A204.1 (cell line): ENCODE data around the gene INPP4A.

Experiments used
- FAIRE-seq: peaks from 2 replicates; lab custom pipeline; 2012; peaks lifted over from hg19 to GRCh38; lab: Jason Lieb, UNC

The INPP4A gene

DNA sequence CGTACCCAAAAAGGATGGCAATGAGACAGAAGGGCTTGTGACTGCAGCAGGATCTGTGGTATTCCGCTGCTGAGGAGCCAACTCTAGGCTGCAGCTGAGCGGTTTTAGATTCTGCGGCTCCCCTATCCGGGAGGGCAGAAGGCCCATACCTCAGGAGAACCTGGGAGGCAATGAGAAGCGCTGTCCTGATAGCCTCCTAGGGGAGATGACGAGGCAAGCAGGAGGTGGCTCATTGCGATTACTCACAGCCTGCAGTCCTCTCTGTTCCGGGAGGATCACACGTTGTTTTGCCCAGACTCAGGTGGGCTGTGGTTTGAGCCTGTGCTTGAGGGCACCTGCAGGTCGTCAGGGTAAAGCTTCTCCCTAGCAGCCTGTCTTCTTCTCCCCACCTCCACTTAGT lies 98.6 kb downstream of the INPP4A start:
- no peak for FAIRE-seq

DNA sequence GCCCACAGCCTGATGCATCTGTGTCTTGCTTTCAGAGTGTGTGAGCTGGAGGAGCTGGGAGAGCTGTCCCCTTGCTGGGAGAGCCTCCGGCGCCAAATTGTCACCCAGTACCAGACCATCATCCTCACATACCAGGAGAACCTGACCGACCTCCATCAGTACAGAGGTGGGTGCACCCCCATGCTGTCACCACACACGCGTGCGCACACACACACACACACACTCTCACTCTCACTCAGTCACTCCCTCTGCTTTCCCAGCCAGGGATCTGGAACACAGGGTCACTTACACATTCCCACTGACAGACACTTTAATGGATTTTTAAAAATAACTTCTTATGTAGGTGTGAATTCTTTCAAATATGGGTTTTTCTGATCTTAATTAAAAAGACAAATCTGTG lies 99.2 kb downstream of the INPP4A start:
- no peak for FAIRE-seq

DNA sequence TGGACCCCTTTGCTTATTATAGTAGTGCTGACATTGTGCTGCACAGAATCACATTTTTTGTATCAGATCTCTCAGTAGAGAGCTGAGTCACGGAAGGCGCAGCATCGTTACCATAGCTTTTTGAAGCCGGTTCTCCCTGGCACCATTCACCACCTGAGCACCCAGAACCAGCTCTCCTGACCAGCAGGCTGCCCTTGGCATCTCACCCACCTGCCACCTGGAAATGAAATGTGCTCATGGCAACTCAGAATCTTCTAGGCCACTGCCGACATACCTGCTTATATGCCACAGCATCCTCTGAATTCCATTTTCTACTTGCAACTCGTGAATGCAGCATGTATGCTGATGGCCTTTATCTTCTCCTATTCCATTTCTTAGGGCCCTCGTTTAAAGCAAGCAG lies 100.9 kb downstream of the INPP4A start:
- FAIRE-seq: no peak

DNA sequence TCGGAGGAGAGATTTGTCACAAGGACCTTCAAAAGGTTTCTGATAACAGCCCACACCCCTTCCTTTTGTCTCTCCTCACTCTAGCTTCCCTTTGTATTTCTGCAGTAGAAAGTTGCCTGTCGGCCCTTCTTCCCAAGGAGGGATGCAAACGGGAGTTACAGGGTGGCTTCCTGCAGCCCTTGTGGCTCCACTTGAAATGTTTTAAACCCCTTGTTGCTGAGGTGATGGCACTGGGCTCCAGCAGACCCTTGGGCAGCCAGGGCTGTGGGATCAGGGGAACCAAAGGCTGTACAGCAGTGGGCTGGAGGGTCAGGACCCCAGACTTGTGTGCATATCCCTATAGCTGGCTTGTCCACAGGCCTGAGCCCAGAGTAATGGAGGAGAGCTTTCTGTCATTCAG lies 101.5 kb downstream of the INPP4A start:
- no peak for FAIRE-seq

DNA sequence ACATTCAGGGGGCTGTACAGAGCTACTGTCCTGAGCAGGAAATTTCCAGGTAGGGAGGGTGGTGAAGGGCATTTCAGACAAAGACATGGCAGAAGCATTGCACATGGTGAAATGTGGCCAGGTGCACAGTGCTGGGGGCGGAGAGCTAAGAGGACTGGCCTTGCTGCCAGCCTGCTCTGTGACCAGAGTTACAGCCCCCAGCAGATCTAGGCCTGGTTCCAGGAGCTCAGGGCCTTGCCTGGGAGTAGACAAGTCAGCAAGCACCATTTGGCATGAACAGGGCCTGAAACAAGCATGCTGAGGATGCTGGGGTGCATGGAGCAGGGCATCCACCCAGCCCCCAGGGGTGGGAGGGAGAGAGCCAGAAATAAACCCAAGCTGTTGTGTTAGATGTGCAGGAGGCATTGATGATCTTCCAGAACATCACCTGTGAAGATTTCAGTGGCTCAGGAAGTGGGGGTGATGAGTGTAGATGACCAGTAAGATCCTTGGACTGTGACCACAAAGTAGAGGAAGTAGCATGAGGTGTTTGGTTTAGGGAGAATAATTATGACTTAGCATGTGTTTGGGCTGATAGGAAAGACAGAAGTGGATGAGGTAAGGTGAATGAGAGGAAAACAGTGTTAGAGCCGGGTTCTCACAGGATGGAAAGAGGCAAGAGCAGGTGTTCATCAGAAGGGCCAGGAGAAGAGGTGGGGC lies 102.6 kb downstream of the INPP4A start:
- no peak for FAIRE-seq

DNA sequence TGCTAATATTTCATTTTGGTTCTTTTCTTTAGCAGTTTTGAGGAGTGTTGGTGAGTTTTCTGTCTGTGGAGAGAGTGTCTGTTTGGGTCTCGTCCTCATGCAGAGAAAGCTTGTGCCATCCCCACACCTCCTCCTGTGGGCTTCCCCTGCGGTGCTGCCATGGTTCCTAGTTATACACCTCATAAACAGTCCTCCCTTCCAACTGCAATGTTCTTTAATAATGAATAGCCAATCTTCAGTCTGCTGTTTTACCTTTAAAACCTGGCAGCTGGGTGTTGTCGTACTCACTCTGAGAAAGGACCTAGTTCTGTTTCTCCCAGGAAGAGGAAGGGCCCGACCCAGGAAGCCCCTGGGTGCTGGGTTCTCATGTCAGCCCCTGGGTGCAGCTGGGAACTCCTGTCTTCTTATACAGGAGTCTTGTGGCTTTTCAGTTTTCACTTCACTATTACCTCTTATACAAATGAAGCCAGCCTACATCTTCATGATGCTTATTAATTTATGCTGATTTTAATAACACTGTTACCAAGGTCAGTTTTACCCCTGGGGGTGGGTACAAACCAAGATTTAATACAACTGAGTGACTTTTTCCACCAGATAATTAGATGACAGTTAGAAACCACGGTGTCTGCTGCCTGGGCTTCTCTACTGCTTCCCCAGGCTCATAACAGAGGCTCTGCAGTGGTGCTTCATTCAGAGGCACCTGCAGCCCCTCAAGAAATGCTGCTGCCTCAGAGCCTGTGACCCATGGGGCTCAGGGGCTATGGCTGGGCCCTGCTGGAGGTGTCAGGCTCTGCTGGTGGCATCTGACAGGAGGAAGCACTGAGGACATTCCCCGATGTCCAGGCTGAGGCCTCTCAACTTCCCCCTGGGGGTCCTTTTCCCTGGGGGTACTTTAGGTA lies 104.5 kb downstream of the INPP4A start:
- no peak for FAIRE-seq

DNA sequence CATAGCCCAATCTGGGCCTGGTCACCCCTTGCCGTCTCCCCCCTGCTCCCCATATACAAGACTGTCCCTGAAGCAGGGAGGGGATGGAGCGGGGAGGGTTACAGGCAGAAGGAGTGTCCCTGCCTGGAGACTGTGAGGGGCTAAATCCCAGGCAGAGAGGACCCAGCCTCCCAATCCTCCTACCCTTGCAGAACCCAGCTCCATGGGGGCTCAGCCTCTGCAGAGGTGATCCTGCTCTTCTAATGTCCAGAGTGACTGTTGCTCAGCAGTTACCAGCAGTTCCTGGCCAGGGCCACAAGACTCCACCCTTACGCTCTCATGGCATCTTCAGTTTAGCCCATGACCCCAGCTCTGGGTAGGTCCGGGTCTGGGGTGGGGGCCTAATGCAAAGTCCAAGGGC lies 105.5 kb downstream of the INPP4A start:
- FAIRE-seq: no peak

DNA sequence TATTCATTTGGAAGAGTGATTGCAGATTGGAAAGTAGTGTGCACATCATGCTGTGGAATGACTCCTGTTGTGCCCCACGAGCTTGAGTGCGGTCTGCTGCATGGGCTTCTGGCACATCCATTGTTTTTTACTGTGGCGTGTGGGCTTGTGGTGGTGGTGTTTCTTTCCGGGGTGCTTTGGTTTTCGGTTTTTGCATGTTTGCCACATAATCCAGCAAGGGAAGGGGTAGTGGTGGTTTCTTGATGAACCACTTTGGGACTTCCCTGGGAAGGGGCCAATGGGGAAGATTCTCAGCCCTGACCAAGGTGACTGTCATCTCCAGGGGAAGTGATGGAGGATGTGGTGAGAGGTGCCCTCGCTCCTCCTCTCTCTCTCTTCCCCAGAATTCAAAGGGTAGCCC lies 106.7 kb downstream of the INPP4A start:
- no peak for FAIRE-seq

DNA sequence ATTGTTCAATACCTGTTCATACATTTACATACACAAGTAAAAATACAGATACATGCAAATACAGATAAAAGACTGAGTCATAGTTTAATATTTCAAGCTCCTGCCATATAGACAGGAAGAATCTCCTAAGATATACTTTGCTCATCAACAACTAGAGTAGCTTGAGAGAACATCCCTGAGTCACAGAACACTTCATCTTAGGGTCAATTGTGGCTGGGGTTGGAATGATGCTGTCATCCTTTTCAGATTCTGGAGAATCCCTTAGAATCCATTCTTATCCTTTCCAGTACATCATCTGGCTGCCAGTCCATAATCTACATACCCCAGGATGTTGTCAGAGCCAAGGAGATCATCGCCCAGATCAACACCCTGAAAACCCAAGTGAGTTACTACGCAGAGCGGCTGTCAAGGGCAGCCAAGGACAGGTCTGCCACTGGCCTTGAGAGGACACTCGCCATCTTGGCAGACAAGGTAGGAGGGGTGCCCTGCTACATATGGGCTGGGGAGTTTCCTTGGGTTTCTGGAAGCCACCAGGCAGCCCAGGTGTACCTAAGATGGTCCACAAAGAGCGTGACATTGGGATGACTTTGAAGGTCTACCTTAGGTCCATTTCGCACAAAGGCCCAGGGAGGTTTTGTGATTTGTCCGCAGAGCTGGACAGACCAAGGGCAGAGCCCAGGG lies 108.0 kb downstream of the INPP4A start:
- FAIRE-seq: no peak

DNA sequence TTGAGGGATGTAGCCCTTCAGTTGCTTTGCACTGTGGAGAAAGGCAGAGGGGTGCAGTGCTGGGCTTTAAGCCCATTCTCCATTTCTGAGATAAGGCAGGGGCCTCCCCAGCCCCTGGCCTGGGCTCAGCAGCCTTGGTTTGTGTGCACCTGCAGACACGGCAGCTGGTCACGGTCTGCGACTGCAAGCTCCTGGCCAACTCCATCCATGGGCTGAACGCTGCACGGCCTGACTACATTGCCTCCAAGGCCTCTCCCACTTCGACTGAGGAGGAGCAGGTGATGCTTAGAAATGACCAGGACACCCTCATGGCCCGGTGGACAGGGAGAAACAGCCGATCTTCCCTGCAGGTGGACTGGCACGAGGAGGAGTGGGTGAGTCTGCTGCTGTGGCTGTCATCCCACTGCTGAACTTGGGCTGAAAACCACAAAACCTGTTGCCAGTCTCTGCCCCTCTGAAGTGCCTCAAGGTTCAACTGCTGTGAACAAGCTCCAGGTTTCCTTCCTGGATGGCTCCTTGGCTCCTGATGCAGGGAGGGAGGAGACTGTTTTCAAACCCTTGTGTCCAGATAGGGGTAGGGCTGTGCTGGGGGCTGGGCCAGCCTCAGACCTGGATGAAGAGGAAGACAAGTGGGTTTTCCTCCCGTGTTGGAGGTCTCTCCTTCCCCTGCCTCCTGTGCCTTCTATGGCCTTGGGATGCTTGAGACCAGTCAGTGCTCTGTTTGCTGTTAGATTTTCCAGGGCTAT lies 109.6 kb downstream of the INPP4A start:
- no peak for FAIRE-seq

DNA sequence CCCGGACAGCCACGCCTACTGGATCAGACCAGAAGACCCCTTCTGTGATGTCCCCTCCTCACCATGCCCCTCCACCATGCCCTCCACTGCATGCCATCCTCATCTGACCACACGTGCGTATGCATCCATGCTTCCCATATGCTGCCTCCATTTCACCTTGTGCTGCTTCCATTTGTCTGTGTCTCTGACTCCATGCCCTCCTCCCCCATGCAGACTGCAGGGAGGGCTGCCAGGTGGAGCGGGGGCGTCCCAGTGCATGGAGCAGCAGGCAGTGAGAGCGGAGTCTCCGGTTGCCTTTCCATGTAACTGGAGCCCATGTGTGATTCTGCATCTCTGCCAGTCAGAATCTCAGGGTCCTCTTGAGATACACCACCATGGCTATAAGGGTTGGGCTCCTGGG lies 111.0 kb downstream of the INPP4A start:
- no peak for FAIRE-seq

DNA sequence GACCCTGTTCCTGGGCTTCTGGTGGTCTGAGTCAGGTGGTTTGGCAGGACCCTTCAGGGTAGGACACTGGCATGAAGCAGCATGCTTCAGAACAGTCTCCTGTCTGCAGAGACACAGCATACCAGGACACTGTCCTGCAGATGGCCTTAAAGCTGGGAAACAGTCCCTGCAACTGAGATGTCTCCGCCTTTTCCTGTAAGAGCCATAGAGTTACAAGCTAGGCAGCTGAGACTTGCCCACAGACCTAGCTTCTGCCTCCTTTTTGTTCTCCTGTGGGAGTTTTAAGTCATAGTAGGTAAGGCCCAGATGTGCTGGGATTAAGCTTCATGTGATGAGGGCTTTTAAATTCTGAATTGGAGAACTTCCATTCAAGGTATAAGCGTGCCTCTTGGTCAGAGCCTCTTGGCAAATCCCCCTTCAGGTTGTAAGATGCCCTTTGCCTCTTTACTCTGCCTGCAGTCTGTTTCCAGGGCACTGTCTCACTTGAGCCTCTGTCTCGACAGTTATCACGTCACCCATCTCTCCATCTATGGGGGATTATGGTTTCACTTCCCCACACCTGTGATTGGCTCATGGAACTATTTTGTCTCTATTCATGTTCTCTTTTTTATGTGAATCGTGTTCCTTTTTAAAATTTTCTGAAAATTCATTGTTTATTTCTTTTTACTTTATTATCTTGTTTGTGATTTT lies 111.8 kb downstream of the INPP4A start:
- no peak for FAIRE-seq

DNA sequence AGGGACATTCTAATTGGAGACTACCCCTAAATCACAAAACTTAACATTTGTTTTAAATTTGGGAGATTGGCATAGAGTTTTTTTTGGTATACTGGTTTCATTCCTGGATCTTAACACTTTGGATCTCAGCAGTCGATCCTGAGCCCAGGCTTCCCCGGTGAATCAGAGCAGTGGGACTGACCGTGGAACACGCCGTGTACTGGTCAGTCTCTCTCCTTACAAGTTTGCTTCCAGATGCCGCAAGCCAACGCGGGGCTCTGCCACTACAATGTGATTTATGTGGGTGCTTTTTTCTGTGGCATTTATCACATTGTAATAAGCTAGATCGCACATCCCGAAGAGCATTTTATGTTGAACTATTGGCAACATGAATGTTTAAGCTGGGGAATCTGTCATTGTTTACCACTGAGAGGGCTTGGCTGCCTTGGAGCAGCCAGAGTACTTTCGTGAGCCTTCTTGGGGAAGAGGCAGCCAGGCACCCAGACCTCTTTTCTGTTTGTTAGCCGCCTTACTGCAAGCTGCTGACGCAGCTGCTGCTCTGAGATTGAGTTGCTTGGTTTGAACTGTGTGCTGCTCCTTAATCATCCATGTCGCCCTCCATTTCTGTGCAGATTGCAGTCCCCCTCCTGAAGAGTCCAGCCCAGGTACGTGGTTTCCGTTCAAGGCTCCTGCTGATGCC lies 114.3 kb downstream of the INPP4A start:
- no peak for FAIRE-seq

DNA sequence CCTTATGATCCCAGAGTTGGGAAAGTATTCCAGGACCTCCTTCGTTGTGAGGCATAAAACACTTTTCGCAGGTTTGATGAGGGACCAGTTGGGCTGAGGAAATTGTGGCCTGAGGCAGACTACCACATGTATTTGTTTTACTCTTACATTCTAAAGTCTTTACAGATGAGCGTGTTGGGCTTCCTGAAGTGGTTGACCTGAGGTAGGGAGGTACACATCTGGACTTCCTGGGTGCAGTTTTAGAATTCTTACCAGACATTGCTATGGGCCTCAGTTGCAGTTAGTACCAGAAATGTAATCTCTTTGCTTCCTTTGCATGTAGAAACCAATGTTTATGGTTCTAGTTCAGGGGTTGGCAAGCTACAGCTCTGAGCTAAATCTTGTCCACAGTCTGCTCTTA lies 114.9 kb downstream of the INPP4A start:
- no peak for FAIRE-seq

DNA sequence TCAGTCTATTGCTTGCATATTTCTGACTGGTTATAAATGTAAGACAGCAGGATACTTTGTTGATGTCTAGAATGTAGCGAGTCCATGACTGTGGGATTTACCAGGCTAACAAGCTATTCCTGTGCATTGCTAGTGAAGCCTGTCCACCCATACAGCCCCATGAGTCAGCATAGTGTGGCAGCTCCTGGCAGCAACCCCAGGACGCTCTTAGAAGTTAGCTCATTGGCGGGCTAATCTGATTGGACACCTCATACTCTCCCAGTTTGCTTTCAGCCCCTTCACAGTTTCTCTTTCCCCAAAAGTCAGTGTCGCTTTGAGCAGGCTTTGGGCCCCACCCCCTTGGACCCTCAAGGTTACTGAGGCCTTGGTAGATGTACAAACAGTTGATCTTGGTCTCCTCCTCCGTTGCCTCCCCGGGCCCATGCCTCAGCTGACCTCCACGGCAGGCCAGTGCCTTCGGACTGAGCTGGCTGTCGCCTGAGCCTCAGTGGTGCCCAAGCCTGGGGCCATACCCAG lies 115.7 kb downstream of the INPP4A start:
- no peak for FAIRE-seq

DNA sequence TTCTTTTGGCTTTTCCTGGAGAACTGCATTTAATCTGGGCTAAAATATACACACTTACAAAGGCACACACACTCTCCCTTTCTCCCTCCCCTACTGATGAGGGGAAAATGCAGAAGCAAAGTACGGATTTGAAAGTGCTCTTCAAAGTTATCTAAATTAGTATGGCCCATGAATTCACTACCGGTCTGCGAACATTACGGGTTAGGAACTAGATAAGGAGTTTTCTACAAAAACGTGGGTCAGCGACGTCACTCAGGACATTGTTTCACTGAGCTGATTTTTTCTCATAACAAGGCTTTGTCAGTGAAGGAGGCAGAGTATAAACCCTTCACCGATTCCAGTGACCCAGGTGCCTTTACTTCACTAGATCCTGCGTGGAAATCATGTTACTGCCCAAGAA lies 116.4 kb downstream of the INPP4A start:
- no peak for FAIRE-seq

DNA sequence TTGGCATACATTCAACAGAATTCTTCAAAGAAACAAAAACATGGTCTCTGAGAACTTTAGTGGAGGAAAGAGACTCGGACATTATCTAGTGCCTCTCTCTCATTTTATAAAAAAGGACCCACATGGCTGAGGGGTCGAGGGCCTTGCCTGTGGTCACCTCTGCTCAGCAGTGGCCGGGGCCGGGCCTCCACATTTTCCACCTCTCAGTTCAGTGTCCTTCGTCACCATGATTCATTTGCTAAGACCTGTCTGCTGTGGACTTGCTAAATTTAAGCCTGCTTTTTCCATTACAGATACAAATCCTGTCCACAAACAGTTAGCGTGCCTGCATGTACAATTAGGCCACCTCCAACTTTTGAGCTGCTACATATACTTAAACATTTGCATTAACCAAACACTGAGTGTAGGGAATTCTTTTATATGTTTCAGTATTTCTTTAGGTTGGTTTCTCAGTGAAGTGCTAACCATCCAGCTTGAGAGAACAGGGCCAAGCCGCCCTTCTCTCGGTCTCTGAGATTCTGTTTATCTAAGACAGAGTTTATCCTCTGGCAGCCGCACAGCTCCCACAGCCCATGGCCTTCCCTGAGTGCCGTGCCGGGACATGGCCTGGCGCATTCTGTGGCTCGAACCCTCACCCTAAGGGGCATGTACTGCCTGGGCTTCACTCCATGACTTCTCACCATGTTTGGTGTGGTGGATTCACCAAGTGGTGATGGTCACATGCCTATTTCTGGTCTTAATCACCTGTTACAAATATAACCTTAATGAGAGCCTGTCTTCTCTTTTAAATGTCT lies 117.4 kb downstream of the INPP4A start:
- FAIRE-seq: no peak

DNA sequence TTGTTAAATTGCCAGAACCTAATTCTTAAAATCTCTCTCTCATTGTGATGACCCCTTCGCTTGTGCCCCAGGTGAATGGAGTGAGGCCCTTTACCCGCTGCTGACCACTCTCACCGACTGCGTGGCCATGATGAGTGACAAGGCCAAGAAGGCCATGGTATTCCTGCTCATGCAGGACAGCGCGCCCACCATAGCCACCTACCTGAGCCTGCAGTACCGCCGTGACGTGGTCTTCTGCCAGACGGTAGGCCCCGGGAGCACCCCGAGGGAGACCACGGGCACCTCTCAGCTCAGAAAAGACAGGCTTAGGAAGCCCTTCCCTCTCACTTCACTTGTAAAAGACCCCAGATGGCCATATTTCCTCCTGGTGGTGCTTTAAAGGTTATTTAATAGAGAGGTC lies 118.7 kb downstream of the INPP4A start:
- FAIRE-seq: no peak

DNA sequence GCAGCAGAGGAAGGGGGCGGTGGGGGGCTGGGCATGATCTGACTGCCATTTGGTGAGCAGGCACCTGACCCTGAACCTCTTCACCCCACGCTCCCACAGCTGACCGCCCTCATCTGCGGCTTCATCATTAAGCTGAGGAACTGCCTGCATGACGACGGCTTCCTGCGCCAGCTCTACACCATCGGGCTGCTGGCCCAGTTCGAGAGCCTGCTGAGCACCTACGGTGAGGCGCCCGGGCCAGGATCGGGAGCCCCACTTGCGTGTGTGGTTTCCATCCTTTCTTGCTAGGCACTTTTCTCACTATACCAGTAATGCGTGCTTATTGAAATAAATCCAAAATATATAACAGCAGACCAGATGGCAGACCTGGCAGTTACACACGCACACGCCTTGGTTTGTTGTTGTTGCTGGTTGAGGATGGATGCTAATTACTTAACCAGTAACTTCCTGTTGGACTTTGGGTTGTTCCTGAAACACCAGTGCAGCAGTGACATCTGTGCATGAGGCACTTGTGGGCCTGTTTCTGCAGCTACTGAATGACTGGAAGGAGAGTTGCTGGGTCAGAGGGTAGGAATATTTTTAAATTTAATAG lies 120.0 kb downstream of the INPP4A start:
- no peak for FAIRE-seq
